Ascending aorta (tissue), 2 donors: ENCODE data around the gene MAPK6. TPM values are rescaled to one million over a fixed set of nuclear protein-coding genes. Genes with fewer than 3 reads are reported as not detected.
A peak's percentile ranks its signal among the peaks of the same experiment; 100 is the strongest.

Experiments used
- DNase-seq, 2 donors: peaks; one replicate each; pipeline ENCODE4 v3.0.0-alpha.2; 2019; ENCODE audit warnings: low spot score in 2 of 2
- H3K27ac ChIP-seq, 2 donors: fragments of 200-600 bp; sonication (generic); one replicate each; pipeline ENCODE4 v1.5.1; 2016 to 2017; ENCODE audit warnings: mild to moderate bottlenecking in 1 of 2
- H3K27me3 ChIP-seq: fragments of 200-600 bp; sonication (generic); one replicate; pipeline ENCODE4 v1.5.1; 2017
- H3K36me3 ChIP-seq, 2 donors: fragments of 200-600 bp; sonication (generic); one replicate each; pipeline ENCODE4 v1.5.1; 2016
- H3K4me1 ChIP-seq, 2 donors: fragments of 200-600 bp; sonication (generic); one replicate each; pipeline ENCODE4 v1.5.1; 2016 to 2017; ENCODE audit warnings: mild to moderate bottlenecking in 1 of 2
- H3K4me3 ChIP-seq, 2 donors: fragments of 200-600 bp; sonication (generic); one replicate each; pipeline ENCODE4 v1.5.1; 2016 to 2017; ENCODE audit warnings: mild to moderate bottlenecking in 1 of 2
- H3K9me3 ChIP-seq, 2 donors: fragments of 200-600 bp; sonication (generic); one replicate each; pipeline ENCODE4 v1.5.1; 2016
- CTCF ChIP-seq, 3 experiments: fragments of 200-600 bp in 2 of 3; fragments of 450-650 bp in 1 of 3; sonication (generic) in 2 of 3; IDR thresholded peaks; one replicate each; pipeline ENCODE4 v1.5.1; 2016 to 2019; ENCODE audit warnings: antibody characterized with exemption in 3 of 3, mild to moderate bottlenecking in 1 of 3, moderate library complexity in 1 of 3
- intact Hi-C: fragments of 100-400 bp; cut with DNase I; formaldehyde crosslinking; loops from one replicate; pipeline ENCODE4 v1.15.1; 2023
- total RNA-seq: library from RNA; depleted of rRNA; stranded (reverse); fragments of >200 nt; gene quantifications from one replicate; pipeline ENCODE4 v1.1.0, GENCODE V29; 2016

The MAPK6 gene
- total RNA-seq, 1 donor from 2014 or later: 32.1 TPM

- peak; percentile 57 to 94 for DNase-seq
- intact Hi-C loops: loop anchor here (1.0 to 5.0 kb wide), 4 partner anchors 48 to 659 kb away; partner anchors contain the start of genes ATOSA and LEO1
- Histone ChIP-seq H3K27ac (peak overlapping the region; percentile 88 to 92), H3K4me1 (peaks cover 5 to 13% of the 10 kb centered on the region in 2 donors), H3K27me3 (no peaks in the 10 kb centered on the region), H3K9me3 (no peaks in the 10 kb centered on the region), H3K4me3 (peak overlapping the region; percentile 71 to 82), H3K36me3 (no peaks in the 10 kb centered on the region)
- no peak for TF ChIP-seq CTCF (IDR thresholded peaks at IDR 0.05)
Observed at GRCh38 chr15:52019394-52020220, 588 bp downstream of the MAPK6 start.

- H3K27ac ChIP-seq: peak overlapping the region; percentile 88 to 92
Observed at GRCh38 chr15:52020221-52021085, 1.4 kb downstream of the MAPK6 start.

GRCh38 chr15:52021128-52021671 is 2.2 kb downstream of the MAPK6 start:
- Histone ChIP-seq H3K27me3 (no peaks in the 10 kb centered on the region), H3K27ac (peak overlapping the region; percentile 88 to 92), H3K36me3 (no peaks in the 10 kb centered on the region), H3K4me3 (peak overlapping the region; percentile 71 to 82), H3K4me1 (peaks cover 5 to 13% of the 10 kb centered on the region in 2 donors), H3K9me3 (no peaks in the 10 kb centered on the region)
- no peak for TF ChIP-seq CTCF (IDR thresholded peaks at IDR 0.05)
- DNase-seq: peak; percentile 27 to 70
- intact Hi-C loops: no loop called here

More at GRCh38 chr15:52020221-52021085, 1.4 kb downstream of the MAPK6 start:
- Histone ChIP-seq H3K27me3 (no peaks in the 10 kb centered on the region), H3K4me3 (peak overlapping the region; percentile 71 to 82), H3K9me3 (no peaks in the 10 kb centered on the region), H3K4me1 (peaks cover 5 to 13% of the 10 kb centered on the region in 2 donors), H3K36me3 (no peaks in the 10 kb centered on the region)
- TF ChIP-seq CTCF (IDR thresholded peaks at IDR 0.05): no peak
- intact Hi-C loops: no loop called here
- DNase-seq: no peak

- peaks cover 5 to 13% of the 10 kb centered on the region in 2 donors for H3K4me1 ChIP-seq
- no peak for DNase-seq
- H3K27ac ChIP-seq: peak overlapping the region; percentile 28 to 88
- no peaks in the 10 kb centered on the region for H3K36me3 ChIP-seq
- peak overlapping the region in 1 of 2 donors; percentile 71 for H3K4me3 ChIP-seq
- intact Hi-C loops: no loop called here
- no peaks in the 10 kb centered on the region for H3K9me3 ChIP-seq
- H3K27me3 ChIP-seq: no peaks in the 10 kb centered on the region
- no peak for TF ChIP-seq CTCF (IDR thresholded peaks at IDR 0.05)
Observed at GRCh38 chr15:52021892-52022540, 3.0 kb downstream of the MAPK6 start.
